ENCODE data around the gene ABLIM2. TPM values are rescaled to one million over a fixed set of nuclear protein-coding genes. Genes with fewer than 3 reads are reported as not detected.
"Not testable (repeated sequence)": the region's sequence is repeated elsewhere in the genome, so short reads cannot be mapped to it uniquely, and the experiment has no call there.

The ABLIM2 gene
- total RNA-seq, 2 donors from 2014 or later, result 0.24 to 0.25 TPM

DNA sequence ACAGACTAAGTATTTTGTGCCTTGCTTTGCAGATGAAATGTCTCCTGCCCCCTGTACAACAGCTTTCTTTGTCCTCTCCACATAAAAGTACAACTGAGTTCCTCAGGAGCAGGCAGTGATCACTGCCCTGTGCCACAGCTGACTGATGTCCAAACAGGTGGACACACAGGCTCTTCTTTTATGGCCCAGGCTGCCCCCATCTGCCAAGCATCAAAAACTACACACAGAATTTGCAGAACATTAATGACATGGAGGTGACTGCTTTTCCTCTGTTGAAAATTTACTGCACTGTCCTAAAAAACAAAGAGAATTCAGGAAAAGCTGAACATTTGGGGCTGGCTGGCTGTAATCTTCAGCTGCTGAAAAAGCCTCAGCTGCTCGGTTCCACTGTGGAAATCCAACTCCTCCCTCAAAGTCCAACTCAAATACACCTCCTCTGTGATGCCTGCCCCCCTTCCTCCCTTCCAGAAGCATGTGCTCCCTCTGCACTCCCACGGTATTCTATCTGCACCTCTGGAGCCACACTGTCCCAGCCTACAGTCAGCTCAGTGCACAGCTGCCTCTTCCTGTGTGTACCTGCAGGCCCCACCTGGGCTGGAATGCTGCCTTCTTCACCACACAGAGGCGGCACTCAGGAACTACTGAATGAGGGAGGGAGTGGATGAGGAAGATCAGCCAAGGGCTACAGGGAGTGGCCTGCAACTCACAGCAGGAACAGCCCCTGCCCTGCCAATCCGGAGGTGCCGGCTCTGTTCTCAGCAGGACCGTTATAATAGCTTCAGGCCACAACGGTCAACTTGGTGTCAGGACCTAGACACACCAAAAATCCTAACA, 229.3 kb downstream of the ABLIM2 start:
- H3K4me1 Mint-ChIP-seq (ENCODE audit: low read depth in 2 of 2), result peaks cover 5% of the 10 kb centered on the region in 2 donors
- H3K9me3 Mint-ChIP-seq, result no peaks in the 10 kb centered on the region
- H3K36me3 Mint-ChIP-seq, result no peaks in the 10 kb centered on the region
- H3K27ac Mint-ChIP-seq, result no peak overlapping the region
- H3K4me3 Mint-ChIP-seq, result no peak overlapping the region
- peaks cover 0 to 2% of the 10 kb centered on the region in 2 donors for H3K27me3 Mint-ChIP-seq
- peak in 1 of 2 donors; percentile 32 for ATAC-seq
- no peak for DNase-seq (ENCODE audit: low spot score)

DNA sequence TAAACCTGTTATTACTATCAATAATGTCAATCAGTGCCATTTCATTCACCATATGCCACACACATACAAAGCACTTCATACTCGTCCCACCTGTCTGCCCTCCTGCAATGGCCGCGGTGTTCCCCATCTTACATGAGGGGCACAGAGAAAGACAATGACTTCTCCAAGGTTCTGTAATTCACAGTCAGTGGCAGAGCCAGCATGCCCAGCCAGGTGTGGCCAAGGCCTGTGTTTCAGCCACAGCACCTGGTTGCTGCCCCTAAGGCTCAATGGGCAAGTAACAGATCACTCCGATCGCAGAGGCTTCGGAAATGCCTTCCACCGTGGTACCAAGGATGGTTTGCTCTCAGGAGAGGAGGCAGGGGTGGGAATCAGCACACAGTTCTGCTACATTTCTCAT, 229.9 kb downstream of the ABLIM2 start:
- no peak overlapping the region for H3K4me3 Mint-ChIP-seq
- no peaks in the 10 kb centered on the region for H3K9me3 Mint-ChIP-seq
- no peaks in the 10 kb centered on the region for H3K36me3 Mint-ChIP-seq
- no peaks in the 10 kb centered on the region for H3K27me3 Mint-ChIP-seq
- DNase-seq (ENCODE audit: low spot score) (no peak), ATAC-seq (no peak)
- H3K27ac Mint-ChIP-seq, result no peak overlapping the region
- peaks cover 5% of the 10 kb centered on the region in 2 donors for H3K4me1 Mint-ChIP-seq (ENCODE audit: low read depth in 2 of 2)

DNA sequence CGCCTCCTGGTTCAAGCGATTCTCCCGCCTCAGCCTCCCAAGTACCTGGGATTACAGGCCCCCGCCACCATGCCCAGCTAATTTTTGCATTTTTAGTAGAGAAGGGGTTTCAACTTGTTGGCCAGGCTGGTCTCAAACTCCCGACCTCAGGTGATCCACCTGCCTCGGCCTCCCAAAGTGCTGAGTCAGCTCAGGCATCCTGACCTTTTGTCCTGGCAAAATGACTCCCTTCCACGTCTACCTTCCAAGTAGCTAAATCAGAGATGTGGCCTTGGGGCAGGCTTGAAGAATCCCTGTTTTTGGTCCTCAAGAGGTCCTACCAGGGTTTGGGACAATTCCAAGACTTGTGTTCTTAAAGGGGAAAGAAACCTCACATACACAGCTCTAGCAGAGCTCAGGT, 231.8 kb downstream of the ABLIM2 start:
- DNase-seq (ENCODE audit: low spot score) (no peak), ATAC-seq (no peak)
- Mint-ChIP-seq H3K27me3 (peaks cover 2 to 6% of the 10 kb centered on the region in 2 donors), H3K36me3 (no peaks in the 10 kb centered on the region), H3K4me3 (no peak overlapping the region), H3K9me3 (no peaks in the 10 kb centered on the region), H3K27ac (no peak overlapping the region), H3K4me1 (ENCODE audit: low read depth in 2 of 2) (peaks cover 5% of the 10 kb centered on the region in 2 donors)

DNA sequence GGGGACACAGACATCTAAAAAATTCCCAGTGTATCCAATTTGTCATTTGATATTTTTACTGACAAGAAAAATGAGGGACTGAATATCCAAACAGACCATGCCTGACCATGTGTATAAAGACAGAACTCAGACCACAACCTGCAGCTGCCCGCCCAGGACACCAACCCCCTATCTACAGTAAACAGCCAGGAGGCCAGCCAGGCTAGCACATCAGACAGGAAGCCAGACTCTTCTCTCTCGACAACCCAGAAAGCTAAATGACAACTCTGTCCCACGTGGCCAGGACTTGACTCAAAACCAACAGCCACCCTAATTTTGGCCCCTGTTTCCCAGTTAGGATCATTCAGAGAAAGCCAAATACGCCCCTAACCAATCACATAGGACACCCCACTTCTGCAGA, 234.0 kb downstream of the ABLIM2 start:
- ATAC-seq, result peak in 1 of 2 donors; percentile 27
- Mint-ChIP-seq H3K4me1 (ENCODE audit: low read depth in 2 of 2) (peaks cover 4 to 5% of the 10 kb centered on the region in 2 donors), H3K27me3 (peaks cover 2 to 6% of the 10 kb centered on the region in 2 donors), H3K27ac (no peak overlapping the region), H3K9me3 (no peaks in the 10 kb centered on the region), H3K36me3 (no peaks in the 10 kb centered on the region), H3K4me3 (no peak overlapping the region)
- DNase-seq (ENCODE audit: low spot score), result no peak

DNA sequence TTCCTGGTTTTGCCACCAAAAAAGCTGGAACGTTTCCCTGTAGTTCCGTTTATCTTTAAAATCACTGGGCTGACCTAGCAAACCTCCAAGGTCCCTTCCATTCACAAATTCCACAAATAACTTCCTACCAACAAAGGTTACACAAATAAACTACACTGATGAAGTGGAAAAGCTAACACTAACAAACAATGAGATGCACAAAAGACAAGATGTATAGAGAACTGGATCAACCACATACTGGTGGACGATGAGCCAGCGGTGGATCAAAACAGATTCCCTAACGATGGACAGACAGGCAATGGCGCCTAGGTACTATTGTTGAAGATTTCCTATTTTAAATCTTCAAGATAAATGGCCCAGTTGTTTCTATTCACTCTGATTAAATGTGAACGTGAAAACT, 234.4 kb downstream of the ABLIM2 start:
- H3K27ac Mint-ChIP-seq, result no peak overlapping the region
- ATAC-seq (no peak), DNase-seq (ENCODE audit: low spot score) (no peak)
- H3K4me1 Mint-ChIP-seq (ENCODE audit: low read depth in 2 of 2), result peaks cover 2 to 5% of the 10 kb centered on the region in 2 donors
- no peaks in the 10 kb centered on the region for H3K36me3 Mint-ChIP-seq
- peaks cover 2 to 6% of the 10 kb centered on the region in 2 donors for H3K27me3 Mint-ChIP-seq
- no peaks in the 10 kb centered on the region for H3K9me3 Mint-ChIP-seq
- no peak overlapping the region for H3K4me3 Mint-ChIP-seq

DNA sequence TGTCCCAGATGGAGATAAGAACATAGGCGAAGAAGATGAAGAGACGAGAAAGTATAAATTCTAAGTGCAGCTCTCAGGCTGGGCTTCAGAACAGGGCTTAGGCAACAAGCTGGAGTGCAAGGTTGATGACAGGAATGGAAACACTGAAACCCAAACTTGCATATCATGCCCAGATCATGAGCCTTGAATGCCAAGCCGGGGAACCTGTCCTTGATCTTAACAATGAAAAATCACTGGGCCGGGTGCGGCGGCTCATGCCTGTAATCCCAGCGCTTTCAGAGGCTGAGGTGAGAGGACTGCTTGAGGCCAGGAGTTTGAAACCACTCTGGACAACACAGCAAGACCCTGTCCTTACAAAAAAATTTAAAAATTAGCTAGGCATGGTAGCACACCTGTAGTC, 236.1 kb downstream of the ABLIM2 start:
- DNase-seq (ENCODE audit: low spot score) (no peak), ATAC-seq (no peak)
- peaks cover 2 to 5% of the 10 kb centered on the region in 2 donors for H3K4me1 Mint-ChIP-seq (ENCODE audit: low read depth in 2 of 2)
- no peak overlapping the region for H3K27ac Mint-ChIP-seq
- no peaks in the 10 kb centered on the region for H3K9me3 Mint-ChIP-seq
- H3K27me3 Mint-ChIP-seq, result peaks cover 2 to 6% of the 10 kb centered on the region in 2 donors
- no peak overlapping the region for H3K4me3 Mint-ChIP-seq
- H3K36me3 Mint-ChIP-seq, result no peaks in the 10 kb centered on the region

DNA sequence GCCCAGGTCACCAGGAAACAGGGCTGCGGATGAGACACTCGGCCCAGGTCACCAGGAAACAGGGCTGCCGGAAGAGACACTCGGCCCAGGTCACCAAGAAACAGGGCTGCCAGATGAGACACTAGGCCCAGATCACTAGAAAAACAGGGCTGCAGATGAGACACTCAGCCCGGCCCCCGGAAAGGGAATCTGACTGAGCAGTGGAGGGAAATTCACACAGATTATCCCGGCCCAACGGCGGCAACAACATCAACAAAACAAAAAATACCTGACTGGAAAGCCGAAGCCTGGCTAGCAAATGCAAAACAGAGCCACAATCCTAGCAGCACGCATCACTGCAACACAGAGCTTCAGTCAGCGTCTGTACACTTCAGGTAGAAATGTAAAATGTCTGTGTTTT, 239.6 kb downstream of the ABLIM2 start:
- Mint-ChIP-seq H3K36me3 (no peaks in the 10 kb centered on the region), H3K27me3 (peaks cover 6 to 8% of the 10 kb centered on the region in 2 donors), H3K9me3 (no peaks in the 10 kb centered on the region), H3K27ac (no peak overlapping the region), H3K4me3 (no peak overlapping the region), H3K4me1 (ENCODE audit: low read depth in 2 of 2) (peaks cover 0 to 4% of the 10 kb centered on the region in 2 donors)
- DNase-seq (ENCODE audit: low spot score) (no peak), ATAC-seq (no peak)

DNA sequence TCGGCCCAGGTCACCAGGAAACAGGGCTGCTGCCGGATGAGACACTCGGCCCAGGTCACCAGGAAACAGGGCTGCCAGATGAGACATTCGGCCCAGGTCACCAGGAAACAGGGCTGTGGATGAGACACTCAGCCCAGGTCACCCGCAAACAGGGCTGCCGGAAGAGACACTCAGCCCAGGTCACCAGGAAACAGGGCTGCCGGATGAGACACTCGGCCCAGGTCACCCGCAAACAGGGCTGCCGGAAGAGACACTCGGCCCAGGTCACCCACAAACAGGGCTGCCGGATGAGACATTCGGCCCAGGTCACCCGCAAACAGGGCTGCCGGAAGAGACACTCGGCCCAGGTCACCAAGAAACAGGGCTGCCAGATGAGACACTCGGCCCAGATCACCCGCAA, 240.4 kb downstream of the ABLIM2 start:
- H3K27ac Mint-ChIP-seq; H3K4me3 Mint-ChIP-seq; H3K4me1 Mint-ChIP-seq (ENCODE audit: low read depth in 2 of 2); H3K9me3 Mint-ChIP-seq; H3K27me3 Mint-ChIP-seq; ATAC-seq; DNase-seq (ENCODE audit: low spot score); H3K36me3 Mint-ChIP-seq: not testable (repeated sequence)

DNA sequence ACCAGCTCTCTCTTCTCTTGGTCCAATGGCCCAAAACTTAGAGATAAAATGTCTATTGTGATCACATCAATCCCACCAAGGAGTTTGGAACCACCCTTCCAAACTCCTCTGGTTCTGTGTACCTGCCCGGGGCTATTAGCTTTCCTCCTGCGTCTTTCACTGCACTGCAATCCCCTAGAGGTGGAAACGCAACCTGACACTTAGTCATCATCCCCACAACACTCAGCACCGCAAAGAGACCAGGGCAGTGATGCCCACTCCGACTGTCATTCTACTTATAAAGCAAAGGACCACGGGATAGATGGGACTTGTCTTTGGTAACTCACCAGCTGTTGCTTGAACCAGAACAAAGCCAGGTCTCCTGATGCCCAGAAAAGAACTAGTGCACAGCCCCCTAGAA, 240.9 kb downstream of the ABLIM2 start:
- ATAC-seq (no peak), DNase-seq (ENCODE audit: low spot score) (no peak)
- H3K27me3 Mint-ChIP-seq, result peaks cover 6 to 8% of the 10 kb centered on the region in 2 donors
- H3K27ac Mint-ChIP-seq, result no peak overlapping the region
- no peaks in the 10 kb centered on the region for H3K36me3 Mint-ChIP-seq
- no peak overlapping the region for H3K4me3 Mint-ChIP-seq
- H3K4me1 Mint-ChIP-seq (ENCODE audit: low read depth in 2 of 2), result peaks cover 0 to 4% of the 10 kb centered on the region in 2 donors
- no peaks in the 10 kb centered on the region for H3K9me3 Mint-ChIP-seq

DNA sequence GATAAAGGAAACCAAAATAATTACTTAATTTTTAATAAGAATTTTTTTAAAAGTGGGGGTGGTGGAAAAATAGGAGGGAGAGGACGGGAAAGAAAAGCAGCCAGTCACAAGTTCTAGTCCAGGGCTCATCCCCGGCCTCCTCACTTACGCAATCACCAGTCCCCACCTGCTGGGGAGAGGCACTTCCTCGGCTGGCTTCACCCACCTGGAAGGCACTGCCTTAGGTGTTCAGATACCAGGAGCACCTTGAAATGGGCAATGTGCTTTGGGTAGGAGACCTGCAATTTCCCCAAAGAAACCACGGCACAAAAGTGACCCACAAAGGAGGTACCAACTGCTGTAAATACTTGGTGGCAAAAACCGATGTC, 242.8 kb downstream of the ABLIM2 start:
- ATAC-seq (no peak), DNase-seq (ENCODE audit: low spot score) (no peak)
- H3K9me3 Mint-ChIP-seq, result no peaks in the 10 kb centered on the region
- H3K4me3 Mint-ChIP-seq, result no peak overlapping the region
- H3K27ac Mint-ChIP-seq, result no peak overlapping the region
- peaks cover 0 to 4% of the 10 kb centered on the region in 2 donors for H3K4me1 Mint-ChIP-seq (ENCODE audit: low read depth in 2 of 2)
- H3K36me3 Mint-ChIP-seq, result no peaks in the 10 kb centered on the region
- H3K27me3 Mint-ChIP-seq, result peaks cover 0 to 11% of the 10 kb centered on the region in 2 donors

Other genes with a start within 250 kb of the ABLIM2 start
- 1 to 10 TPM; 7.2 to 9.1 TPM for gene AFAP1, start 219.0 kb downstream of the ABLIM2 start, total RNA-seq
- gene SH3TC1, start 40.5 kb upstream of the ABLIM2 start, total RNA-seq, result 10 to 100 TPM in 1 of 2 donors, 1 to 10 TPM in 1; 6.4 to 15.5 TPM
- gene HTRA3, start 110.9 kb upstream of the ABLIM2 start, total RNA-seq, result not detected